Fibroblast of lung (primary cell): ENCODE results near the gene TCF7L1. TPM values are rescaled to one million over a fixed set of nuclear protein-coding genes. Genes with fewer than 3 reads are reported as not detected.
A peak's percentile ranks its signal among the peaks of the same experiment; 100 is the strongest.

Source experiments
- DNase-seq, 2 donors: peaks; one replicate each; pipeline versions ENCODE4 v3.0.0 to v3.0.0-alpha.2; 2010; ENCODE audit warnings: low read depth in 2 of 2
- H2AFZ ChIP-seq: 2 replicates; pipeline ENCODE4 v1.5.1; 2012; ENCODE audit warnings: low read length, control low read depth, inconsistent platforms
- H3K27ac ChIP-seq: 2 replicates; pipeline ENCODE4 v1.5.1; 2011; ENCODE audit warnings: low read length, control low read depth; ENCODE audit not compliant: insufficient read depth
- H3K27me3 ChIP-seq: 2 replicates; pipeline ENCODE4 v1.5.1; 2011; ENCODE audit warnings: mild to moderate bottlenecking, low read length; ENCODE audit not compliant: control insufficient read depth, insufficient read depth
- H3K36me3 ChIP-seq: 2 replicates; pipeline ENCODE4 v1.5.1; 2011; ENCODE audit warnings: low read length; ENCODE audit not compliant: control insufficient read depth, insufficient read depth
- H3K4me1 ChIP-seq: 2 replicates; pipeline ENCODE4 v1.5.1; 2011; ENCODE audit warnings: low read length; ENCODE audit not compliant: control insufficient read depth, insufficient read depth; ENCODE audit errors: extremely low read depth
- H3K4me2 ChIP-seq: 2 replicates; pipeline ENCODE4 v1.5.1; 2011; ENCODE audit warnings: low read length, control low read depth; ENCODE audit not compliant: insufficient read depth; ENCODE audit errors: extremely low read depth
- H3K4me3 ChIP-seq, 4 experiments: fragments of 200-600 bp in 1 of 4; sonication (generic) in 1 of 4; replicated peaks in 1 of 4; 2 replicates each; pipeline ENCODE4 v1.5.1; 2011 to 2016; ENCODE audit warnings: low read length in 4 of 4, low read depth in 3 of 4, mild to moderate bottlenecking in 3 of 4, control low read depth in 2 of 4, inconsistent platforms in 1 of 4, mixed read lengths in 1 of 4; ENCODE audit not compliant: insufficient read depth in 1 of 4; ENCODE audit errors: control extremely low read depth in 1 of 4
- H3K79me2 ChIP-seq: 2 replicates; pipeline ENCODE4 v1.5.1; 2012; ENCODE audit warnings: mild to moderate bottlenecking, low read length, inconsistent platforms; ENCODE audit not compliant: control insufficient read depth, insufficient read depth
- H3K9ac ChIP-seq: 2 replicates; pipeline ENCODE4 v1.5.1; 2011; ENCODE audit warnings: mild to moderate bottlenecking, low read length, control low read depth; ENCODE audit not compliant: insufficient read depth
- H3K9me3 ChIP-seq: 2 replicates; pipeline ENCODE4 v1.5.1; 2012; ENCODE audit warnings: low read depth, low read length; ENCODE audit not compliant: control insufficient read depth, insufficient read depth
- H4K20me1 ChIP-seq: 2 replicates; pipeline ENCODE4 v1.5.1; 2011; ENCODE audit warnings: low read length; ENCODE audit not compliant: control insufficient read depth, insufficient read depth; ENCODE audit errors: extremely low read depth
- EZH2 ChIP-seq: IDR thresholded peaks from 2 replicates; pipeline ENCODE4 v1.5.1; 2012; ENCODE audit warnings: low read length, control low read depth, mild to moderate bottlenecking; ENCODE audit errors: missing control alignments
- polyA plus RNA-seq, 2 donors: library from polyadenylated mRNA; depleted of rRNA in 1 of 2; stranded (reverse) in 1 of 2; unstranded in 1 of 2; fragments of >200 nt; gene quantifications; 2 replicates each; pipeline ENCODE4 v1.2.1, GENCODE V29; 2011 to 2012; ENCODE audit warnings: missing spikeins in 1 of 2
- total RNA-seq: library from RNA; depleted of rRNA; stranded (reverse); fragments of >200 nt; gene quantifications from 2 replicates; pipeline ENCODE4 v1.2.1, GENCODE V29; 2014
- TF ChIP-seq, protein P1 (sequence below), 2 donors: IDR thresholded peaks in 1 of 2; conservative IDR thresholded peaks in 1 of 2; 1 replicate in 1 of 2; 2 replicates in 1 of 2; pipeline ENCODE4 v1.5.1; 2011 to 2012; ENCODE audit warnings: low read length in 2 of 2, control low read depth in 1 of 2, inconsistent platforms in 1 of 2, low read depth in 1 of 2, mild to moderate bottlenecking in 1 of 2

Gene TCF7L1
- total and polyA plus RNA-seq, 2 donors (not counting 1 experiment from before 2014, with no cell fraction given), result 0.83 to 1.5 TPM

DNA sequence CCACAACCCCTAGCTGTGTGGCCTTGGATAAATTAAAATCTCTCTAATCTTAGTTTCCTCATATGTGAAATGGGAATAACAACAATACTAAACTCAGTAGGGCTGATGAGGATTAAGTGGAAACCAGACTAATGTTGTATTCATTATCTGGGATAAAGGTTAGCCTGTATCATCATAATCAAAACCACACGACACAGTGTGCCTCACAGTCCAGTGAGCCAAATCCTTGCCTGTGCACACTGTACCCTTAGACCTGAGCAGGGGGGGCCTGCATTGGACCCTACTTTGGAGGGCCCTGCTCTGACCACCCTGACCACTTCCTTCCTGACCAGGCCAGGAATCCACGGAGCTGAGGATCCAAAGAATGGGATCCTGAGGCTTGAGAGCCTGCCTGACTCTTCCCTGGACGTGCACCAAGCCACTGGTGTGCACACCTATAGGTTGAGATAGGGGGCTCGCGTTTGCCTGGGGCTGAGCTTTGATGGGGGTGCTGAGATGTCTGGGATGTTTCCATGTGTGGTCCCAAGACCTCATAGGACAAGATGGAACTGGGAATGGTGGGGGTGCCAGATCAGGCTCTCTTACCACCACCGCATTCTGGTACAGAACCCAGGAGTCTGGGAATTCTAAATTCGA is 124.9 kb downstream of the TCF7L1 start:
- H3K27me3 ChIP-seq, result no peaks in the 10 kb centered on the region
- H3K4me3 ChIP-seq, result no peak overlapping the region
- H2AFZ ChIP-seq, result no peak overlapping the region
- no peak overlapping the region for H3K27ac ChIP-seq
- no peak overlapping the region for H3K4me2 ChIP-seq
- H3K9me3 ChIP-seq, result no peaks in the 10 kb centered on the region
- H4K20me1 ChIP-seq, result no peaks in the 10 kb centered on the region
- H3K9ac ChIP-seq, result no peak overlapping the region
- peaks cover 20% of the 10 kb centered on the region for H3K4me1 ChIP-seq
- no peaks in the 10 kb centered on the region for H3K79me2 ChIP-seq
- H3K36me3 ChIP-seq, result no peaks in the 10 kb centered on the region
- DNase-seq, result peak in 1 of 2 donors; percentile 51
- TF ChIP-seq EZH2, result no peak
- TF ChIP-seq, protein P1, sequence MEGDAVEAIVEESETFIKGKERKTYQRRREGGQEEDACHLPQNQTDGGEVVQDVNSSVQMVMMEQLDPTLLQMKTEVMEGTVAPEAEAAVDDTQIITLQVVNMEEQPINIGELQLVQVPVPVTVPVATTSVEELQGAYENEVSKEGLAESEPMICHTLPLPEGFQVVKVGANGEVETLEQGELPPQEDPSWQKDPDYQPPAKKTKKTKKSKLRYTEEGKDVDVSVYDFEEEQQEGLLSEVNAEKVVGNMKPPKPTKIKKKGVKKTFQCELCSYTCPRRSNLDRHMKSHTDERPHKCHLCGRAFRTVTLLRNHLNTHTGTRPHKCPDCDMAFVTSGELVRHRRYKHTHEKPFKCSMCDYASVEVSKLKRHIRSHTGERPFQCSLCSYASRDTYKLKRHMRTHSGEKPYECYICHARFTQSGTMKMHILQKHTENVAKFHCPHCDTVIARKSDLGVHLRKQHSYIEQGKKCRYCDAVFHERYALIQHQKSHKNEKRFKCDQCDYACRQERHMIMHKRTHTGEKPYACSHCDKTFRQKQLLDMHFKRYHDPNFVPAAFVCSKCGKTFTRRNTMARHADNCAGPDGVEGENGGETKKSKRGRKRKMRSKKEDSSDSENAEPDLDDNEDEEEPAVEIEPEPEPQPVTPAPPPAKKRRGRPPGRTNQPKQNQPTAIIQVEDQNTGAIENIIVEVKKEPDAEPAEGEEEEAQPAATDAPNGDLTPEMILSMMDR (conservative IDR thresholded peaks at IDR 0.05 in 1 of 2, IDR thresholded peaks at IDR 0.05 in 1 of 2; ENCODE audit: low read depth in 1 of 2, low read length in 2 of 2), result no peak

- Histone ChIP-seq H2AFZ (no peak overlapping the region), H3K9me3 (no peaks in the 10 kb centered on the region), H3K27ac (no peak overlapping the region), H3K79me2 (no peaks in the 10 kb centered on the region), H3K4me1 (peaks cover 20% of the 10 kb centered on the region), H3K4me3 (no peak overlapping the region), H3K36me3 (no peaks in the 10 kb centered on the region), H3K9ac (no peak overlapping the region), H4K20me1 (no peaks in the 10 kb centered on the region), H3K4me2 (peak overlapping the region; percentile 13), H3K27me3 (no peaks in the 10 kb centered on the region)
- DNase-seq, result peak; percentile 66 to 75
- no peak for TF ChIP-seq EZH2
- TF ChIP-seq, protein P1 (conservative IDR thresholded peaks at IDR 0.05 in 1 of 2, IDR thresholded peaks at IDR 0.05 in 1 of 2; ENCODE audit: low read depth in 1 of 2, low read length in 2 of 2), result no peak
Measured at GRCh38 chr2:85259101-85259590, 126.0 kb downstream of the TCF7L1 start.

GRCh38 chr2:85259879-85260278 is 126.7 kb downstream of the TCF7L1 start:
- Histone ChIP-seq H3K4me3 (no peak overlapping the region), H3K9ac (no peak overlapping the region), H3K27ac (no peak overlapping the region), H4K20me1 (no peaks in the 10 kb centered on the region), H3K9me3 (no peaks in the 10 kb centered on the region), H3K79me2 (no peaks in the 10 kb centered on the region), H3K4me1 (peaks cover 20% of the 10 kb centered on the region), H3K36me3 (no peaks in the 10 kb centered on the region), H2AFZ (no peak overlapping the region), H3K27me3 (no peaks in the 10 kb centered on the region), H3K4me2 (no peak overlapping the region)
- DNase-seq, result no peak
- TF ChIP-seq EZH2, result no peak
- TF ChIP-seq, protein P1 (conservative IDR thresholded peaks at IDR 0.05 in 1 of 2, IDR thresholded peaks at IDR 0.05 in 1 of 2; ENCODE audit: low read depth in 1 of 2, low read length in 2 of 2), result no peak
